AG09319 (cell line): ENCODE results near the gene CACNA1C.

Experiments
- DNase-seq: peaks from one replicate; pipeline ENCODE4 v3.0.0-alpha.2; 2010; ENCODE audit warnings: low read depth; ENCODE audit errors: extremely low read depth
- CTCF ChIP-seq: IDR thresholded peaks from 2 replicates; pipeline ENCODE4 v1.5.1; 2011; ENCODE audit warnings: low read depth, mild to moderate bottlenecking, inconsistent platforms, low read length, moderate library complexity

The CACNA1C gene

GRCh38 chr12:2653461-2653965 is 600.7 kb downstream of the CACNA1C start:
- DNase-seq = no peak
- no peak for TF ChIP-seq CTCF

GRCh38 chr12:2654311-2654710 is 601.5 kb downstream of the CACNA1C start:
- no peak for DNase-seq
- TF ChIP-seq CTCF = no peak

GRCh38 chr12:2654741-2655140 is 602.0 kb downstream of the CACNA1C start:
- no peak for DNase-seq

GRCh38 chr12:2662524-2662923 is 609.7 kb downstream of the CACNA1C start:
- DNase-seq = no peak
- TF ChIP-seq CTCF = no peak

More at GRCh38 chr12:2654741-2655140, 602.0 kb downstream of the CACNA1C start:
- no peak for TF ChIP-seq CTCF

- TF ChIP-seq CTCF = no peak
- no peak for DNase-seq
Observed at GRCh38 chr12:2664721-2665577, 612.2 kb downstream of the CACNA1C start.

GRCh38 chr12:2666411-2666810 is 613.6 kb downstream of the CACNA1C start:
- TF ChIP-seq CTCF = no peak
- no peak for DNase-seq

GRCh38 chr12:2666846-2667245 is 614.1 kb downstream of the CACNA1C start:
- no peak for DNase-seq
- TF ChIP-seq CTCF = no peak
